Measurements from ENCODE around the gene GAPDHS. TPM values are rescaled to one million over a fixed set of nuclear protein-coding genes. Genes with fewer than 3 reads are reported as not detected.

GAPDHS gene
- total and polyA plus RNA-seq, 11 donors, result not detected

DNA sequence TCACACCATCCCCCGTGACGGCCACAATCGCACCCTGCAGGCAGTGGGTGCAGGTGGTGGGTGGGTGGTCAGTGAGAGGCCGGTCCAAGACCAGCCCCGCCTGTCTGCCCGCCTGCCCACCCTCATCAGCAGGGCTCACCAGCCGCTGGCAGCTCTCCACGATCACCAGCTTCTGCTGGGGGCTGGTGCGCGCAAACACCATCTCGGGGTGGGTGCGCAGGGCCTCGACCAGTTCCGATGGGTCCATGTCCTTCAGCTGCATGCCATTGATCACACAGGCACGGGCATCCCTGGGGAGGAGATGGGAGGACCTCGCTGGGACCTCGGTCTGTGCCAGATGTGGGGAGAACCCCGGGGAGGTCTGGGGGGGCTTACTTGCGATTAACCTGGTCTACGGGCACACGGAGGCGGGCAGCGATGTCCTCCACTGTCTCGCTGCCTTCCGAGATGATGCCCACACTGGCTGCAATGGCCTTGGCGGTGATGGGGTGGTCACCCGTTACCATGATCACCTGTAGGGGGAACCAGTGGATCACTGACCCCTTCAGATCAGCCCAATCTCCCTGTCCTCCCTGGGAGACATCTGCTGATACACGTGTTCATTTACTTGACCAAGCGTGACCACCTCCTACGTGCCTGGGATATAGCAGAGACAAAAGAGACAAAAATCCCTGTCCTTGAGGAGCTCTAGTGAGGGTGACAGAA is 22.2 kb downstream of the GAPDHS start:
- Histone ChIP-seq H3K4me1 (peaks cover 0 to 14% (median 4%) of the 10 kb centered on the region in 12 donors), H3K4me3 (no peak overlapping the region), H3K27me3 (peaks cover 8 to 35% (median 23%) of the 10 kb centered on the region in 9 donors), H3K27ac (no peak overlapping the region), H3K36me3 (no peaks in the 10 kb centered on the region), H3K9me3 (no peaks in the 10 kb centered on the region)
- TF ChIP-seq, protein P1, sequence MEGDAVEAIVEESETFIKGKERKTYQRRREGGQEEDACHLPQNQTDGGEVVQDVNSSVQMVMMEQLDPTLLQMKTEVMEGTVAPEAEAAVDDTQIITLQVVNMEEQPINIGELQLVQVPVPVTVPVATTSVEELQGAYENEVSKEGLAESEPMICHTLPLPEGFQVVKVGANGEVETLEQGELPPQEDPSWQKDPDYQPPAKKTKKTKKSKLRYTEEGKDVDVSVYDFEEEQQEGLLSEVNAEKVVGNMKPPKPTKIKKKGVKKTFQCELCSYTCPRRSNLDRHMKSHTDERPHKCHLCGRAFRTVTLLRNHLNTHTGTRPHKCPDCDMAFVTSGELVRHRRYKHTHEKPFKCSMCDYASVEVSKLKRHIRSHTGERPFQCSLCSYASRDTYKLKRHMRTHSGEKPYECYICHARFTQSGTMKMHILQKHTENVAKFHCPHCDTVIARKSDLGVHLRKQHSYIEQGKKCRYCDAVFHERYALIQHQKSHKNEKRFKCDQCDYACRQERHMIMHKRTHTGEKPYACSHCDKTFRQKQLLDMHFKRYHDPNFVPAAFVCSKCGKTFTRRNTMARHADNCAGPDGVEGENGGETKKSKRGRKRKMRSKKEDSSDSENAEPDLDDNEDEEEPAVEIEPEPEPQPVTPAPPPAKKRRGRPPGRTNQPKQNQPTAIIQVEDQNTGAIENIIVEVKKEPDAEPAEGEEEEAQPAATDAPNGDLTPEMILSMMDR (IDR thresholded peaks at IDR 0.05), result peak in 1 of 12 donors; percentile 7
- no peak for TF ChIP-seq POLR2A (IDR thresholded peaks at IDR 0.05)
- WGBS, 4 donors, result 50 to 70% (median 65%) methylated on average over 10 to 30 of the region's 30 CpGs
- DNase-seq, result no peak
- no peak for ATAC-seq
- intact Hi-C loops (cut with DNase I), result no loop called here

DNA sequence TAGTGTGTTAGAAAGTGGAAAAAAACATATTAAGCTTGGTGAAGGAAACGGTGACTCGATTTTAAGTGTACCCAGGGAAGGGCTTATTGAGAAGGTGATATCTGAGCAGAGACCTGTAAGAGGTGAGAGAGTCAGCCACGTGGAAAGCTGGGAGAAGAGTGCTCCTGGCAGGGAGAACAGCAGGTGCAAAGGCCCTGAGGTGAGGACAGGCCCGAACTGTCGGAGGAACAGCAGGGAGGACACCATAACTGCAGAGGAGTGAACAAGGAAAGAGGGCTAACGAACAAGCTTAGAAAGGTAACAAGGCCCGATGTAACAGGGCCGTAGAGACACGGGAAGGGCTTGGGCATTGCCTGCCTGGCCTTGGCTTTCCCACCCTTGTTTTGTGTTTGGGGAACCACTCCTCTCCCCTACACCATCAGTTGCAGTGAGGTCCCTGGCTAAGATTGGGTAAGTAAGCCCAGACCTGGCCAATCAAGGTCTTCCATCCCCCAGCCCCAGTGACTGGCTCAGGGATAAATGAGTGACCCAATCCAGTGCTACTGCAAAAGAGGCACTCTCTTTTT is 22.9 kb downstream of the GAPDHS start:
- 84 to 87% (median 87%) methylated on average over 9 of the region's 9 CpGs for WGBS, 4 donors
- Histone ChIP-seq H3K4me1 (peaks cover 0 to 14% (median 4%) of the 10 kb centered on the region in 12 donors), H3K9me3 (no peaks in the 10 kb centered on the region), H3K36me3 (no peaks in the 10 kb centered on the region), H3K27ac (no peak overlapping the region), H3K27me3 (peaks cover 8 to 40% (median 23%) of the 10 kb centered on the region in 9 donors), H3K4me3 (no peak overlapping the region)
- TF ChIP-seq POLR2A (IDR thresholded peaks at IDR 0.05), result no peak
- TF ChIP-seq, protein P1 (IDR thresholded peaks at IDR 0.05), result no peak
- ATAC-seq, result no peak
- intact Hi-C loops (cut with DNase I), result no loop called here
- no peak for DNase-seq

DNA sequence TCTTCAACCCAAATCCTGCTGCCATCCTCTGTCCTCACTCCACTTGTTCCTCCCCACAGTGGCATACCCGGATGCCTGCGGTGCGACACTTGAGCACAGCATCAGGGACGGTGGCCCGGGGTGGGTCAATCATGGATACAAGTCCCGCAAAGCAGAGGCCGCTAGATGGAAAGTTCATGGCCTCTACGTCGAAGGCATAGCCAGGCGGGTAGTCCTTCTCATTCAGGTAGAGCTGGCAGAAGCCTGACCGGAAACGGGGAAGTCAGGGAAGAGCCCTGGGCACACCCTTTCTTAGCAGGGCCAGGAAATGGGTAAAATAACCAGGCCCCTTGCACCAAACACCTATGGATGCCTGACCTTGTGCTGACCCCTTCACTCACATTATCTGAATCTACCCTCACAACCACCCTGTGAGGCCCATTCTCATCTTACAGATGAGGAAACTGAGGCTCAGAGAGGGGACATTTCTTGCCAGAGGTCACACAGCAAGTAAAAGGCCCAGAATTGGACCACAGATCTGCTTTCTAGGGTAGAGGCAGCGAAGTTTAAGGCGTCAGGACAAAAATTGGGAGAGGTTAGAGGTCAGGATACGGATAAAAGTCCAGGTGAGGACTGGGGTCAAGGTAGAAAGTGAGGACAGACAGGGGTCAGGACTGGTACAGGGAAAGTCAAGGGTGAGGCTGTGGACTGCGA is 23.7 kb downstream of the GAPDHS start:
- no peak for TF ChIP-seq POLR2A (IDR thresholded peaks at IDR 0.05)
- TF ChIP-seq, protein P1 (IDR thresholded peaks at IDR 0.05), result no peak
- intact Hi-C loops (cut with DNase I), result no loop called here
- ATAC-seq, result no peak
- Histone ChIP-seq H3K4me1 (peaks cover 0 to 14% (median 4%) of the 10 kb centered on the region in 12 donors), H3K9me3 (no peaks in the 10 kb centered on the region), H3K27ac (no peak overlapping the region), H3K4me3 (no peak overlapping the region), H3K36me3 (no peaks in the 10 kb centered on the region), H3K27me3 (peaks cover 8 to 48% (median 23%) of the 10 kb centered on the region in 9 donors)
- WGBS, 4 donors, result 79 to 85% (median 82%) methylated on average over 16 of the region's 16 CpGs
- DNase-seq, result no peak
